ENCODE data around the gene COL23A1.

GRCh38 chr5:178340187-178340586, 250.0 kb downstream of the COL23A1 start:
- TF ChIP-seq CTCF (conservative IDR thresholded peaks at IDR 0.05; ENCODE audit: low read depth in 2 of 2) = no peak
- no peak for TF ChIP-seq POLR2AphosphoS5 (IDR thresholded peaks at IDR 0.05; ENCODE audit: low read depth)
- no peak for TF ChIP-seq REST (IDR thresholded peaks at IDR 0.05; ENCODE audit: unreplicated experiment)
- TF ChIP-seq ZNF331 (CRISPR knock-in tag; IDR thresholded peaks at IDR 0.05; ENCODE audit: low read depth) = no peak

Measured in GM23338 (cell line).